Subcutaneous abdominal adipose tissue (tissue), 5 donors: ENCODE measurements around the gene ACOXL.
"Not testable (repeated sequence)": the region's sequence is repeated elsewhere in the genome, so short reads cannot be mapped to it uniquely, and the experiment has no call there.

Experiments
- H3K27ac ChIP-seq: one replicate; pipeline ENCODE4 v1.7.0; 2013; ENCODE audit warnings: low read depth, mild to moderate bottlenecking, inconsistent platforms, low read length, moderate library complexity
- H3K27me3 ChIP-seq, 5 donors: one replicate each; pipeline ENCODE4 v1.7.0; 2013; ENCODE audit warnings: low read length in 5 of 5, inconsistent platforms in 1 of 5; ENCODE audit not compliant: control insufficient read depth in 5 of 5, insufficient read depth in 4 of 5
- H3K36me3 ChIP-seq, 5 donors: one replicate each; pipeline ENCODE4 v1.7.0; 2013; ENCODE audit warnings: low read length in 5 of 5; ENCODE audit not compliant: control insufficient read depth in 5 of 5, insufficient read depth in 5 of 5
- H3K4me1 ChIP-seq, 5 donors: one replicate each; pipeline ENCODE4 v1.7.0; 2013; ENCODE audit warnings: low read length in 5 of 5, mild to moderate bottlenecking in 3 of 5, moderate library complexity in 1 of 5; ENCODE audit not compliant: control insufficient read depth in 5 of 5, insufficient read depth in 5 of 5
- H3K4me3 ChIP-seq, 5 donors: one replicate each; pipeline ENCODE4 v1.7.0; 2013; ENCODE audit warnings: low read length in 5 of 5, low read depth in 1 of 5
- H3K9ac ChIP-seq, 5 donors: one replicate each; pipeline ENCODE4 v1.7.0; 2013; ENCODE audit warnings: low read length in 5 of 5, mild to moderate bottlenecking in 4 of 5, moderate library complexity in 3 of 5
- H3K9me3 ChIP-seq, 5 donors: one replicate each; pipeline ENCODE4 v1.7.0; 2013; ENCODE audit warnings: low read length in 5 of 5; ENCODE audit not compliant: control insufficient read depth in 5 of 5
- donor health status: healthy.
- donor health status: healthy.
- donor health status: healthy.
- donor health status: healthy.
- donor health status: healthy.

ACOXL gene

DNA sequence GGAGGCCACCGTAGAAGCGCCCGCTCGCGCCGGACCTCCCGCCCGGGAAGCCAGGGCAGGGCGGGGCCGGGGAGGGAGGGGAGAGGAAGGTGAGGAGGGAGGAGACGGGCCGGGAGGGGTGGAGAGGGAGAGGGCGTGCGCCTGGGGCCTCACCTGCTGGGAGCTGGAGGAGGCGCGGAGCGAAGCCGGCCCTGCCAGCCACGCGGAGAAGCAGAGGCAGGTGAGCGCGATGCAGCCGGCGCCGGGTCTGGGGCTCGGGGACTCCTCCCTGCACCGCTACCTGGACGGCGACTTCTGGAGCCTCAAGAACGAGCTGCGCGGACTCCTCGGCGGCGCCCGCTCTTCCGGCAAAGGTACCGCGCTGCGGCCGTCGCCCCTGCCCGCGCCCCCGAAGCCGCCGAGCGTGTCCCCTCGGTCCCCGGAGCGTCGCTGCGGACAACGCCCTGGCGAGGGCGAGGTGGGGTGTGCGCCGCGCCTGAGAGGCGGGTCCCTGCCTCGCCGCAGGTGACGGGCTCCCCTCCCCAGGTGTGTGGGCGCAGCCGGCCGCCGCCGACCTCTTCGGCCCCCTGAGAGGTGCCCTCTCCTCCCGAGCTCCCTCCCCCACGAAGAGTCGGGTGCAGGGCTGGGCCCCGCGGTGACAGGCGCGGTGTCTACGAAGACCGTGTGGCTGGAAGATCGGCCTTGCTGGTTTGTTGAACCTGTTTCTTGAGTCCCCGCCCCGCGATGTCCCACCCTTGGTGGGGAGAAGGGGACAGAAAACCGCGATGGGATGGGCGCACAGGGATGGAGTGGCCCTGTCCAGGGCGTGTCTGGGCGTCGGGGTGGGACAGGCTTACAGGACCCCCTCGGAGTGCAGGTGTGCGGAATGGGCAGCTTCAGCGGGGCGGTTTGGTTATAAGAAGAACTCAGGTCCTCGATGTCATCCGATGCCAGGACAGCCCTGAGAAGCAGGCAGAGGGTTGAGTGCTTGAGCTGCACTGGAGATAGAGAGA lies at the start of gene ACOXL:
Gene ACOXL (plus strand): TSS at position 152 of the 992 bp plus-strand sequence. CDS start 35,817 bp downstream, outside the sequence.
- Histone ChIP-seq H3K4me1 (peaks cover 3 to 11% (median 8%) of the 10 kb centered on the region in 5 donors), H3K27ac (no peak within 1 kb of the TSS), H3K9ac (no peak within 1 kb of the TSS), H3K36me3 (no peaks in the 10 kb centered on the region), H3K4me3 (peak within 1 kb of the TSS in 2 of 5 donors; percentile 32 to 36), H3K9me3 (peaks cover 0 to 5% (median under 1%) of the 10 kb centered on the region in 5 donors), H3K27me3 (peaks cover 29 to 45% (median 44%) of the 10 kb centered on the region in 5 donors)

GRCh38 chr2:110682872-110683271 lies 49.5 kb upstream of the ACOXL start:
- no peaks in the 10 kb centered on the region for H3K36me3 ChIP-seq
- H3K9ac ChIP-seq, result no peak overlapping the region
- H3K9me3 ChIP-seq, result peaks cover 0 to 8% (median 3%) of the 10 kb centered on the region in 5 donors
- H3K4me3 ChIP-seq, result no peak overlapping the region
- H3K4me1 ChIP-seq, result peaks cover 0 to 14% (median 11%) of the 10 kb centered on the region in 5 donors
- H3K27me3 ChIP-seq, result no peaks in the 10 kb centered on the region
- H3K27ac ChIP-seq, result no peak overlapping the region

DNA sequence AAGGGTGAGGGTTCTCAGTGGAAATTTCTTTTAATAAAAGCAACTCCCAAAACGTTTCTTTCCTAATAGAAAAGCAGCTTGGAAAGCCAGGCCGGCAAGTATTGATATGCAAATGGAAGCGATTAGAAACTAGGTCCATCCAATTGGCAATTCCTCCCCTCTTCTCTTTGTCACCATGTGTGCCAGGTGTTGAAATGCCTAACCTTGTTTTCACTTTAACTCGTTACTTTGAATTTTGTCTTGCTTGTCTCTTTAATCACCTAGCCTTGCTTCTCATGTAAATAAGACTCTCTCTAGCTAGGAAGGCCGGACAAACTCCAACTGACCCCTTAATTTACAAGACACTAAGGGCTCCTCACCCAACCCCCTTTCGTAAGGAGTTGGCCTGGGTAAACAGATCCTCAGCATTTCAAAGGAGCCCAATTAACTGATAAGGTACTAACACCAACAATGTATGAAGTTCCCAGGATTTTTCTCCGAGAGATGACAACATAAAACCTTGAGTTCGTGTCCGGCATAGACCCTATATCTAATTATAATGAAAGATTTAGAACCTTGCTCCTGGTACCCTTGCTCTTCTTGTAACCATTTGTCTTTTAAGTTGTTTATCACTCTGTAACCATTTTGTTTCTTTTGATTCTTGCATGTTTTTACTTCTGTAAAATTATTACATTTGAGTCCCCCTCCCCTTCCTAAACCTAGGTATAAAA lies 44.4 kb upstream of the ACOXL start:
- H3K4me1 ChIP-seq, H3K36me3 ChIP-seq, H3K27ac ChIP-seq, H3K9me3 ChIP-seq, H3K27me3 ChIP-seq, H3K4me3 ChIP-seq, H3K9ac ChIP-seq: not testable (repeated sequence)

GRCh38 chr2:110688594-110689091 lies 43.7 kb upstream of the ACOXL start:
- Histone ChIP-seq H3K27ac (no peak overlapping the region), H3K36me3 (no peaks in the 10 kb centered on the region), H3K27me3 (peaks cover 0 to 5% (median 2%) of the 10 kb centered on the region in 5 donors), H3K4me3 (no peak overlapping the region), H3K9me3 (peaks cover 0 to 8% (median 3%) of the 10 kb centered on the region in 5 donors), H3K9ac (no peak overlapping the region), H3K4me1 (no peaks in the 10 kb centered on the region)

GRCh38 chr2:110690083-110690965 lies 42.0 kb upstream of the ACOXL start:
- Histone ChIP-seq H3K4me1 (no peaks in the 10 kb centered on the region), H3K9ac (no peak overlapping the region), H3K27me3 (peaks cover 0 to 5% (median 2%) of the 10 kb centered on the region in 5 donors), H3K9me3 (peaks cover 0 to 8% (median 3%) of the 10 kb centered on the region in 5 donors), H3K4me3 (no peak overlapping the region), H3K36me3 (no peaks in the 10 kb centered on the region), H3K27ac (no peak overlapping the region)

- Histone ChIP-seq H3K27me3 (peaks cover 0 to 5% (median 2%) of the 10 kb centered on the region in 5 donors), H3K9ac (no peak overlapping the region), H3K9me3 (peaks cover 0 to 8% (median 3%) of the 10 kb centered on the region in 5 donors), H3K4me3 (no peak overlapping the region), H3K4me1 (no peaks in the 10 kb centered on the region), H3K27ac (no peak overlapping the region), H3K36me3 (no peaks in the 10 kb centered on the region)
Observed at GRCh38 chr2:110691612-110692258, 40.6 kb upstream of the ACOXL start.

GRCh38 chr2:110695146-110695898 lies 37.1 kb upstream of the ACOXL start:
- not testable (repeated sequence) for H3K4me3 ChIP-seq, H3K27ac ChIP-seq, H3K36me3 ChIP-seq, H3K4me1 ChIP-seq, H3K9me3 ChIP-seq, H3K9ac ChIP-seq, H3K27me3 ChIP-seq

- not testable (repeated sequence) for H3K27ac ChIP-seq, H3K27me3 ChIP-seq, H3K9ac ChIP-seq, H3K36me3 ChIP-seq, H3K4me1 ChIP-seq, H3K9me3 ChIP-seq, H3K4me3 ChIP-seq
Observed at GRCh38 chr2:110698253-110698652, 34.1 kb upstream of the ACOXL start.
